SK-N-SH treated with all-trans-retinoic acid at 6 μM for 48 hours (cell line): ENCODE measurements around the gene TKTL1.

ENCODE experiments used
- ARNTL ChIP-seq: fragments of 450-650 bp; formaldehyde crosslinking; IDR thresholded peaks from 2 replicates; pipeline ENCODE4 v1.5.0; 2020; ENCODE audit warnings: low read depth, mild to moderate bottlenecking, moderate library complexity, borderline replicate concordance
- CREB5 ChIP-seq: fragments of 250-450 bp; sonication (Bioruptor Pico); IDR thresholded peaks from 2 replicates; pipeline ENCODE4 v1.5.1; 2020; ENCODE audit warnings: low read depth, mild to moderate bottlenecking, moderate library complexity
- CSRNP3 ChIP-seq: fragments of 250-450 bp; sonication (Bioruptor Pico); IDR thresholded peaks from 2 replicates; pipeline ENCODE4 v1.5.1; 2021; ENCODE audit warnings: mild to moderate bottlenecking, moderate library complexity
- PATZ1 ChIP-seq: fragments of 250-450 bp; sonication (Bioruptor Pico); IDR thresholded peaks from 2 replicates; pipeline ENCODE4 v1.8.0; 2020; ENCODE audit warnings: mild to moderate bottlenecking, moderate library complexity, borderline replicate concordance
- PPARA ChIP-seq: fragments of 250-450 bp; sonication (Bioruptor Pico); IDR thresholded peaks from 2 replicates; pipeline ENCODE4 v1.5.0; 2020; ENCODE audit warnings: mild to moderate bottlenecking, borderline replicate concordance
- RARB ChIP-seq: fragments of 250-450 bp; sonication (Bioruptor Pico); IDR thresholded peaks from 2 replicates; pipeline ENCODE4 v1.8.0; 2021; ENCODE audit warnings: mild to moderate bottlenecking, moderate library complexity
- TCF4 ChIP-seq: fragments of 250-450 bp; sonication (Bioruptor Pico); IDR thresholded peaks from 2 replicates; pipeline ENCODE4 v1.8.0; 2021; ENCODE audit warnings: mild to moderate bottlenecking, moderate library complexity, borderline replicate concordance
- TSHZ2 ChIP-seq: fragments of 250-450 bp; sonication (Bioruptor Pico); IDR thresholded peaks from 2 replicates; pipeline ENCODE4 v1.5.0; 2020; ENCODE audit warnings: mild to moderate bottlenecking, moderate library complexity
- ZC3H10 ChIP-seq: fragments of 250-450 bp; sonication (Bioruptor Pico); IDR thresholded peaks from 2 replicates; pipeline ENCODE4 v1.5.1; 2021; ENCODE audit warnings: mild to moderate bottlenecking, moderate library complexity
- ZFP30 ChIP-seq: fragments of 450-650 bp; formaldehyde crosslinking; IDR thresholded peaks from 2 replicates; pipeline ENCODE4 v1.5.0; 2022; ENCODE audit warnings: mild to moderate bottlenecking, moderate library complexity
- ZNF70 ChIP-seq: fragments of 450-650 bp; formaldehyde crosslinking; IDR thresholded peaks from 2 replicates; pipeline ENCODE4 v1.5.0; 2020; ENCODE audit warnings: mild to moderate bottlenecking, moderate library complexity
- ZNF8 ChIP-seq: fragments of 450-650 bp; formaldehyde crosslinking; IDR thresholded peaks from 2 replicates; pipeline ENCODE4 v1.5.0; 2020; ENCODE audit warnings: mild to moderate bottlenecking, moderate library complexity

GRCh38 chrX:154325541-154325940, 29.9 kb downstream of the TKTL1 start:
- no peak for TF ChIP-seq PATZ1 (CRISPR knock-in tag)
- no peak for TF ChIP-seq RARB (CRISPR knock-in tag)
- no peak for TF ChIP-seq TSHZ2
- TF ChIP-seq ZC3H10 (CRISPR knock-in tag) = no peak
- TF ChIP-seq PPARA = no peak
- TF ChIP-seq CREB5 (CRISPR knock-in tag) = no peak
- TF ChIP-seq ARNTL (CRISPR knock-in tag) = no peak
- TF ChIP-seq TCF4 = no peak
- no peak for TF ChIP-seq ZNF70
- TF ChIP-seq CSRNP3 (CRISPR knock-in tag) = no peak
- TF ChIP-seq ZNF8 (CRISPR knock-in tag) = no peak
- TF ChIP-seq ZFP30 (CRISPR knock-in tag) = no peak
